Endothelial cell of umbilical vein (primary cell): Measurements from ENCODE around the gene POLD3.

Source experiments
- EZH2 ChIP-seq: IDR thresholded peaks from 2 replicates; pipeline ENCODE4 v1.6.1; 2012; ENCODE audit warnings: borderline replicate concordance, low read depth, mild to moderate bottlenecking, moderate library complexity, low read length, inconsistent platforms; ENCODE audit not compliant: severe bottlenecking
- FOS ChIP-seq: IDR thresholded peaks from 2 replicates; pipeline ENCODE4 v1.6.1; 2011; ENCODE audit warnings: mild to moderate bottlenecking, low read length, moderate library complexity, borderline replicate concordance; ENCODE audit not compliant: insufficient read depth
- GATA2 ChIP-seq: IDR thresholded peaks from 2 replicates; pipeline ENCODE4 v1.7.0; 2011; ENCODE audit warnings: low read depth, mild to moderate bottlenecking, moderate library complexity, mixed read lengths, low read length; ENCODE audit not compliant: insufficient read length, insufficient read depth
- POLR2A ChIP-seq: IDR thresholded peaks from 2 replicates; pipeline ENCODE4 v1.6.1; 2012; ENCODE audit warnings: low read depth, mild to moderate bottlenecking, control low read depth, low read length
- POLR2AphosphoS5 ChIP-seq: IDR thresholded peaks from 2 replicates; pipeline ENCODE4 v1.6.1; 2012; ENCODE audit warnings: low read depth, mild to moderate bottlenecking, control low read depth, low read length, moderate library complexity; ENCODE audit not compliant: insufficient read depth
- TF ChIP-seq, protein P1 (sequence below), 2 donors: IDR thresholded peaks; 1 replicate in 1 of 2; 2 replicates in 1 of 2; pipeline ENCODE4 v1.5.1; 2011; ENCODE audit warnings: low read length in 2 of 2, mild to moderate bottlenecking in 2 of 2, moderate library complexity in 2 of 2, control low read depth in 1 of 2, inconsistent platforms in 1 of 2, low read depth in 1 of 2; ENCODE audit not compliant: insufficient read depth in 1 of 2; ENCODE audit errors: extremely low read depth in 1 of 2
- TF ChIP-seq, protein P2 (sequence below): IDR thresholded peaks from 2 replicates; pipeline ENCODE4 v1.6.1; 2011; ENCODE audit not compliant: insufficient read depth, insufficient read length

DNA sequence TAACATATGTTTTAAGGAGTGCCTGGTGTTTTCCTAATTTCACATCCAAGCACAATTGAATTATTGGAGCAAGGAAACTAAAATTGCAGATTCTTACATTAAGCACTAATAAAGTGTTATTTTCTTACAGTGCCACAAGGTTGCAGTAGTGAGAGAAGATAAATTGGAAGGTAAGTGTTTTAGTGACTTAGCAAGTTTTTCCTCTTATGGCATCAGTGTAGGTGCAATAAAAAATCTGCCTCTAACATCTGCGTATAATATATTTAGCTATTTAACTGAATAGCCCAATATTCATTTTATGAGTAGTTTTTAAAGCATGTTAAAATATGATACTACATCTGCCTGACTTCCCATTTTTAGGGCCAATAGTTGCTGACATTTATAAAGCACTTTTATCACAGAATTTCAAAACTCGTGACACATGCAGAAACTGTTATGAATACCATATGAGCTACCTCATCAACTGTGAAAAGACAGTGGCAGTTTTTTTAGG is 19.0 kb downstream of the POLD3 start:
- no peak for TF ChIP-seq GATA2
- no peak for TF ChIP-seq POLR2AphosphoS5
- TF ChIP-seq, protein P1, sequence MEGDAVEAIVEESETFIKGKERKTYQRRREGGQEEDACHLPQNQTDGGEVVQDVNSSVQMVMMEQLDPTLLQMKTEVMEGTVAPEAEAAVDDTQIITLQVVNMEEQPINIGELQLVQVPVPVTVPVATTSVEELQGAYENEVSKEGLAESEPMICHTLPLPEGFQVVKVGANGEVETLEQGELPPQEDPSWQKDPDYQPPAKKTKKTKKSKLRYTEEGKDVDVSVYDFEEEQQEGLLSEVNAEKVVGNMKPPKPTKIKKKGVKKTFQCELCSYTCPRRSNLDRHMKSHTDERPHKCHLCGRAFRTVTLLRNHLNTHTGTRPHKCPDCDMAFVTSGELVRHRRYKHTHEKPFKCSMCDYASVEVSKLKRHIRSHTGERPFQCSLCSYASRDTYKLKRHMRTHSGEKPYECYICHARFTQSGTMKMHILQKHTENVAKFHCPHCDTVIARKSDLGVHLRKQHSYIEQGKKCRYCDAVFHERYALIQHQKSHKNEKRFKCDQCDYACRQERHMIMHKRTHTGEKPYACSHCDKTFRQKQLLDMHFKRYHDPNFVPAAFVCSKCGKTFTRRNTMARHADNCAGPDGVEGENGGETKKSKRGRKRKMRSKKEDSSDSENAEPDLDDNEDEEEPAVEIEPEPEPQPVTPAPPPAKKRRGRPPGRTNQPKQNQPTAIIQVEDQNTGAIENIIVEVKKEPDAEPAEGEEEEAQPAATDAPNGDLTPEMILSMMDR (IDR thresholded peaks at IDR 0.05; ENCODE audit: extremely low read depth in 1 of 2, insufficient read depth in 1 of 2, low read depth in 1 of 2, low read length in 2 of 2) = peak in 1 of 2 donors; percentile 26
- no peak for TF ChIP-seq POLR2A
- TF ChIP-seq, protein P2, sequence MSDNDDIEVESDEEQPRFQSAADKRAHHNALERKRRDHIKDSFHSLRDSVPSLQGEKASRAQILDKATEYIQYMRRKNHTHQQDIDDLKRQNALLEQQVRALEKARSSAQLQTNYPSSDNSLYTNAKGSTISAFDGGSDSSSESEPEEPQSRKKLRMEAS = no peak
- no peak for TF ChIP-seq FOS
- no peak for TF ChIP-seq EZH2
